GM15510 (cell line): ENCODE measurements around the gene JUN.

ENCODE experiments used
- POLR2A ChIP-seq: IDR thresholded peaks from 3 replicates; pipeline ENCODE4 v1.6.1; 2011; ENCODE audit warnings: borderline replicate concordance; ENCODE audit not compliant: insufficient read length; ENCODE audit errors: extremely low read depth

The JUN gene

GRCh38 chr1:58764294-58764978, 19.4 kb downstream of the JUN start:
- no peak for TF ChIP-seq POLR2A

DNA sequence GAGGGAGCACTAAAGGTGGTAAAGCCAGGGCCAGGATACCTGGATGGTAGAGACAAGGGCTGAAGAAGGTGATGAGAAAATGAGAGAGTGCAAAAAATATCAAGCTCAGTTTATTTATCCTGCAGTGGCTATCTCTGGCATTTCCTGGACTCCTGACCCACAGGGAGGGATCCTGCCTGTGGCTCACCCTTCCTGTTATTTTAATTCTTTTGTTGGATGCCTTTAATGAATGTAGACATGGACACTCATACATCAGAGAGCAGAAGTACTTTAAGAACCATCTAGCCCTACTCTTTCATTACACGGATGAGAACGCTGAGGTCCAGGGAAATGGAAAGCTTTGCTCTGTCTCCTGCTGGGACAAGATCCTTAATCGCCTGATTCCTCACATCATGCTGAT, 20.6 kb downstream of the JUN start:
- TF ChIP-seq POLR2A = no peak

- no peak for TF ChIP-seq POLR2A
These were observed 21.0 kb downstream of the JUN start for GRCh38 chr1:58762806-58763205.

- no peak for TF ChIP-seq POLR2A
These were observed 28.4 kb downstream of the JUN start for GRCh38 chr1:58755468-58755872.

GRCh38 chr1:58754683-58755467, 29.0 kb downstream of the JUN start:
- no peak for TF ChIP-seq POLR2A

DNA sequence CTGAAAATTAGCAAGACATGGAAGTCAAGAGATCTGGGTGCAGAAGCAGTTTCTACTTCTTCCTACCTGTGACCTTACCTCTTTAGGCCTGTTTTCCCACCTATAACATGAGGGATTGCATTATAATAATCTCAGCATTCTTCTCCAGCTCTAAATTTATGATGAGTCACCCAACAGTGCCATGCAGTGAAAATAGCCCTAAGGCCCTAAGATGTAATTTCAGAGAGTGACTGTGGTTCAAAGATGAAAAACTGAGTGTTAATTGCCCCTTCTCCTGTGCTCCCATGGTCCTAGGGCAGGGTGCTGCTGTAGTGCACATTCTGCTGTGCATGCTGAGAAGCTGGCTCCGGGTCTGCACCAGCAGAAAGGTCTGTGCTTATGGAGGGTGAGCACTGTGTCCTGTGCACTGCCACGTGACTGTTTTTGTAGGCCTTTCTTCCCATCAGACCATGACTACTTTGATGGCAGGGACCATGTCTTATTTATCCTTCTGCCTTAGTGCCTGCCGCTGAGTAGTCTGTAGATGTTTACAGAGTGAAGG, 29.7 kb downstream of the JUN start:
- no peak for TF ChIP-seq POLR2A

DNA sequence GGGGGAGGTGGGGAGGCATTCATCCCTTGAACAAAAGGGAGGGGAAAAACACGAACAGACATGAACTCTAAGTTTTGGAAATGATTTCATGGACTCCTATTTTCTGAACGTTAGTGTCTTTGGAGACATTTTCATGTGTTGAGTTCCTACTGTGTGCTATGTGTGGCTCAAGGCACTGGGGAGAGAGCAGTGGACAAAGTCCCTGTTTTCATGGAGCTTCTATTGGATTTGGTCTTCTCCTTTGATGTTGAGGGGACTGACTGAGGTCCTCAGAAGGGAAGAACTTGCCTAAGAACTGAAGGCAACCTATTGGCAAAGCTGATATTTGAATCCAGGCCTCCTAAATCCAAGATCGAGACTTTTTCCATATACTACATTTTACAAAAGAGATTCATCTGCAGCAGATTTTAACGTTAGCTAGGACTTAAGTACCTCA, 30.4 kb downstream of the JUN start:
- TF ChIP-seq POLR2A = no peak

DNA sequence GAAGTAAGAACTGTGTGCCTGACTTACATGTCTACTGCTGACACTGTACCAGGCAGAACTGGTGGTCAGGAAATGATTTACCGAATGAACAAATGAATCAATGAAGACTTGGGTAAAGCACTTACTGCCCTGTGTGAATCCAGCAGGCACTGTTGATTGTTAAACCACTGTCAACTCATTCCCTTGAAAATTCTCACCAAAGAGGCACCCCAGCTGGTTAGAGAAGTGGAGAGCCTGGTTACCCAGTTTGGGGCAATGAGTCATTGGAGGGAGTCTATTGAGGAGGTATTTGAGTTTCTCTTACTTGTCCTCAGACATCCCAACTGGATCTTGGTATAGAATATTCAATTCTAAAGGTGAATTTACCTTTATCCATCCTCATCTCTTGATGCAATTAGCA, 34.2 kb downstream of the JUN start:
- TF ChIP-seq POLR2A = no peak

GRCh38 chr1:58748666-58749065, 35.2 kb downstream of the JUN start:
- no peak for TF ChIP-seq POLR2A

DNA sequence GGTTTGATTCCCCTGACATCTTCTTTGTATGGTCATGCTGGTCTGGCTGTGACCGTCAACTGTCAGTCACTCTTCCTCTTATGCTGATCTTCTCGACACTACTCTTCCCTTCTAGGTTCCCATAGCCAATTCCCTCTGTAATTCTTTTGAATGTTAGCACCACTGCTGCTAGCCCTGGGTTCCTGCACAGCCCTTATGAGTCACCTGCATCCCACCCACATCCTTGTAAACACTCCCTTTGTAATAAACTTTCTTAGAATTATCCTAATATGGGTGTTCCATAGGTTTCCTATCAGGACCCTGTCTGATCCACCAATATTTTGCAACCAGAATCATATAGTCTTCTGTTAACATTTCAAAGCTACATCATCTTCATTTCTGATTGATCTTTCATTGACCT, 37.1 kb downstream of the JUN start:
- no peak for TF ChIP-seq POLR2A

GRCh38 chr1:58746182-58746581, 37.7 kb downstream of the JUN start:
- no peak for TF ChIP-seq POLR2A

DNA sequence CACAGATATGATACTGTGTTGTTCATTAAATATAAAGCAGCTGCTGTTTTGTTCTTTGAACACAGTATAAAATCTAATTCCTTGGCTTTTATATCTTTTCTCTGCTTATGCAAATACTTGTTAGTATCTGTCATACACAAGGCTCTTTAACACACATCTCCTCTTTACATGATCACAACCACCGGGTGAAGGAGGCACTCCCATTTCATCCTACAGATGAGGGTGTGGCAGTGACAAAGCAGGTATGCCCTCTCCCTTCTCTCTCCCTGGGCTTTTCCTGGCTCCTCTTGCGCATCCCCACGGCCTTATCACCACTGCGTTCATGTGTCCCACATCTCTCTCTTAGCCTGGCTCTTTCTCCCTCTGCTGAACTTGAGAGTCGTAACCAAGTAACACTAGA, 38.2 kb downstream of the JUN start:
- no peak for TF ChIP-seq POLR2A

GRCh38 chr1:58745117-58745516, 38.7 kb downstream of the JUN start:
- TF ChIP-seq POLR2A = no peak

DNA sequence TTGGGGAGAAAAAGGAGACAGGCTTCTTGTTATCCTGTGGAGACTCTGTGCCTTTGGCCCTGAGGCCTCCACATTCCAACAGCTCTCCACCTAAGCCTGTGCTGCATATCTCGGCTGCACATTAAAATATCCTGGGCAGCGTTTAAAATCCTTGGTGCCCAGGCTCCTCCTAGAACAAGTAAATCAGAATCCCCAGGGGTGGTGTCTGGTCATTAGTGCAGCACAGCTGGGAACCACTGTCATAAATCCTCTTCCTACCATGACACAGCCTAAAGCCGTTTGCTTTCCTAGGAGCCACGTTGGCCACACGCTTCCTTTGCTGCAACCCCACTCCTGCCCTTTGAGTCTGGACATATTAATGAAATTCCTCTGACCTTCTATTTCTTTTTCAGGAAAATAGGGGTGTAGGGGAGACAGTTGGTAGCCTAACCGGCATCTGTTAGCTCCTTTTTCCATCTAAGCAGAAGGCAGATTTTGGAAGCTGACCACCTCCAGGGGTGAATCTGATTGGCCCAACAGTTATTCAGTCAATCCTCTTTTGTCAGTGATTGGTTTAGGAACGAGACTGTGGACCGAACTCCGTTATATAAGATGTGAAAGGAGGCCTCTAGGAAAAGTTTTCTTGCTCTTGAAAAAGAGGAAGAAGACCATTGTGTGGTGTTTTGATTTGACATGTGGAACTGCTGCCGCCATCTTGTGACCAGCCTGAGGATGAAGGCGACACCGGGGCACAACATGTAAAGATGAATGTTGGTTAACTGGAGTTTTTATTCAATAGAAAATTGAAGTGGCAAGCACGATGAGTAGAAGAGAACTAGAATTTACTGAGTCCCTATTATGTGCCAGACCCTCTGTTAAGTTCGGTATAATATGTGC, 41.9 kb downstream of the JUN start:
- TF ChIP-seq POLR2A = no peak
